RCC 7860 (cell line): ENCODE data around the gene PLEKHG4.

Experiments used
- DNase-seq: peaks from one replicate; pipeline ENCODE4 v3.0.0-alpha.2; 2015; ENCODE audit warnings: low spot score
- FAIRE-seq: peaks from 2 replicates; lab custom pipeline; 2012; peaks lifted over from hg19 to GRCh38; lab: Jason Lieb, UNC

PLEKHG4 gene

DNA sequence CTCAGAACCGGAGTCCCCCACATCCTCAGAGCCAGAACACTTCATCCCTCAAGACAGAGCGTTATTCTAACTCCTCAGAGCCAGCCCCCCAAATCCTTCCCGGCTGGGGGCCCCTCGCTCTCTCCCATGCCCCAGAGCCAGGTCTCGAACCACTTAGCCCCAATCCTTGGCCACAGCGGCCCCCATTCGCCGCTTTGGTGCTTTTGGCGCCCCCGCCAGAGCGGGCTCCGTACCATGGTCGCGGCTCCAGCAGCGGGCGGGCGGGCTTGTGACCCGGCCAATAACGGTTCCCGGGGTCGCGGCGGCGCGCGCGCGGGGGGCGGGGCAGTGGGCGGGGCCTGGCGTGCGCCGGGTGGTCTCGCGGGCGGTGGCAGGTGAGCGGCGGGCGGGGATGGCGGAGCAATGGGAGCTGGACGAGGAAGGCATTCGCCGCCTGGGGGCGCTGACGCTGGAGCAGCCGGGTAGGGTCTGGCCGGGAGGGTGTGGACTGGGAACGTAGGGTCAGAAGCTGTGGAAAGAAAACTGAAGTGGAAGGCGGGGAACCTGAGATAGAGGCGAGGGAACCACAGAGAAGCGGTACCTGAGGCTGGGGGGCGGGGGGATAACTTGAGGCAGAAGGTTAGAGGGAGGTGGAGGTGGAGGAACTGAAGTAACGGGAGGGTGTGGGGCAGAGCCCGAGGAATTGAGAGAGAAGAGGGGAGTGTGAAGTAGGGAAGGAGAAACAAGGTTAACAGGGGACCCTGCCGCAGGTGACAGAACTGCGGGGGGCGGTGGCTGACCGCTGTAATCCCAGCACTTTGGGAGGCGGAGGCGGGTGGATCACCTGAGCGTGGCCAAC is 47.4 kb downstream of the PLEKHG4 start, which contains the start of the genes KCTD19 and LRRC36:
Gene KCTD19, minus strand, starts transcription at position 270 of the 838 bp plus-strand sequence. Its CDS starts 34 bp downstream, at position 236.
Gene LRRC36, plus strand, starts transcription at position 344 of the 838 bp plus-strand sequence. Its CDS starts 48 bp downstream, at position 392.
- FAIRE-seq (no peak), DNase-seq (no peak)

DNA sequence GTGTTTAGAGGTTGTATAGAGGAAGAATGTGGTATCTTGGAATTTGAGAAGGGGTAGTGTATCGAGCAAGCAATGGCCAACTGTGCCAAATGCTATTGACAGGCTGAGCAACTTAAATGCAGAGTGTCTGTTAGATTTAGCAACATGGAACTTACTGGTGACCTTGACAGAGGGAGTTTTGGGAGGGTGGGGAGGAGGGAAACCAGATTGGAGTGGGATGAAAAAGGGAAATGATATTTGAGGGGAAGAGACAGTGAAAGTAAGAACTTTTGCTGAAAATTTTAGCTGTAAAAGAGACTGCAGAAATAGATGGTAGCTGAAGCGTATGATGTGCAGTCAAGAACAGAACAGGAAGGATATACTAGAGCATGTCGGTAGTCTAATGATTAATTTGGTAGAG is 48.4 kb downstream of the PLEKHG4 start:
- no peak for FAIRE-seq
- no peak for DNase-seq

DNA sequence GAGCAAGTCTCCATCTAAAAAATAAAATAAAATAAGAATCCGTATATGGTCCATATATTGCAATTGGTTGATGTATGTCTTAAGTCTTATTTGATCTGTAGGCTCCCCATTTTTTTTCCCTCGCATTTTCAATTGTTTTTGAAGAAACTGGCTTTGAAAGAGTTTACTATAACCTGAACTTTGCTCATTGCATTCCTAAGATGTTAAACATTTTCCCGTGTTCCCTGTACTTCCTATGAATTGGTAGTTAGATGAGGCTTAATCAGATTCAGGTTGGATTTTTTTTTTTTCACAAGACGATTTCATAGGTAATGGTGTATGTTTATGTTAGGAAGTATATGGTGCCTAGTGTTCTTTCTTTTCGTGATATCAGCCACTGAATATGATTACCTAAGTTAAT is 50.6 kb downstream of the PLEKHG4 start:
- FAIRE-seq = no peak
- peak; percentile 22 for DNase-seq

DNA sequence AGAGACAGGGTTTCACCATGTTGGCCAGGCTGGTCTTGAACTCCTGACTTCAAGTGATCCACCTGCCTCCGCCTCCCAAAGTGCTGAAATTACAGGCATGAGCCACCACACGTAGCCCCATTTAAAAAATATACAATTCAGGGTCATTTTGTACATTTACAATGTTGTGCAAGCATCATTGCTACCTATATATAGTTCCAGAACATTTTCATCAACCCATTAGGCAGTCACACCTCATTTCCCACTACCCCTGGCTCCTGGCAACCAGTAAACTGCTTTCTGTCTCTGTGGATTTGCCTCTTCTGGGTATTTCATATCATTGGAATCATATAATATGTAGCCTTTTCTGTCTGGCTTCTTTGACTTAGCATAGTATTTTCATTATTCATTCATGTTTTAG is 54.0 kb downstream of the PLEKHG4 start:
- FAIRE-seq (no peak), DNase-seq (no peak)

DNA sequence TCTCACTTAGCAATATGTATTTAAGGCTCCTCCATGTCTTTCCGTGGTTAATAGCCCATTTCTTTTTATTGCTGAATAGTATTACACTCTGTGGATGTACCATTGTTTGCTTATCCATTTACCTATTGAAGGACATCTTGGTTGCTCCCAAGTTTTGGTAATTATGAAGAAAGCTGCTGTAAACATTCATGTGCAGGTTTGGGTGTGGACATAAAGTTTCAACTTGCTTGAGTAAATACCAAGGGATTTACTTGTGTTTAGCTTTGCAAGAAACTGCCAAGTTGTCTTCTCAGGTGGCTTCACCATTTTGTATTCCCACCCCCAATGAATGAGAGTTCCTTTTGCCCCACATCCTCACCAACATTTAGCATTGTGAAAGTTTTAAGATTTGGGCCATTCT is 56.8 kb downstream of the PLEKHG4 start:
- DNase-seq = no peak
- FAIRE-seq = no peak

DNA sequence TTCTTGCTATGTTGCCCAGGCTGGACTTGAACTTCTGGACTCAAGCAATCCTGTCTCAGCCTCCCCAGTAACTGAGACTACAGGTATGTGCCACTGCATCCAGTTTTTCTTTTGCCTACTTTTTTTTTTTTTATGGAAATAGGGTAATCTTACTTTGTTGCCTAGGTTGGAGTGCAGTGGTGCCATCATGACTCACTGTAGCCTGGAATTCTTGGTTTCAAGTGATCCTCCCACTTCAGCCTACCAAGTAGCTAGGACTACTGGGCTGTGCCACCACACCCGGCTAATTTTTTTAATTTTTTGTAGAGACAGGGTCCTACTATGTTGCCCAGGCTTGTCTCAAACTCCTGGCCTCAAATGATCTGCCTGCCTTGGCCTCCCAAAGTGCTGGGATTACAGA is 57.3 kb downstream of the PLEKHG4 start:
- DNase-seq = peak; percentile 44
- FAIRE-seq = peak; percentile 12
